ENCODE measurements around the gene RPS18. TPM values are rescaled to one million over a fixed set of nuclear protein-coding genes. Genes with fewer than 3 reads are reported as not detected.

RPS18 gene
- total and polyA plus RNA-seq, 9 of the 15 experiments (the other 6 are each of a cell fraction or from before 2014, with no cell fraction given): 5,023 to 17,516 (median 8,131) TPM

DNA sequence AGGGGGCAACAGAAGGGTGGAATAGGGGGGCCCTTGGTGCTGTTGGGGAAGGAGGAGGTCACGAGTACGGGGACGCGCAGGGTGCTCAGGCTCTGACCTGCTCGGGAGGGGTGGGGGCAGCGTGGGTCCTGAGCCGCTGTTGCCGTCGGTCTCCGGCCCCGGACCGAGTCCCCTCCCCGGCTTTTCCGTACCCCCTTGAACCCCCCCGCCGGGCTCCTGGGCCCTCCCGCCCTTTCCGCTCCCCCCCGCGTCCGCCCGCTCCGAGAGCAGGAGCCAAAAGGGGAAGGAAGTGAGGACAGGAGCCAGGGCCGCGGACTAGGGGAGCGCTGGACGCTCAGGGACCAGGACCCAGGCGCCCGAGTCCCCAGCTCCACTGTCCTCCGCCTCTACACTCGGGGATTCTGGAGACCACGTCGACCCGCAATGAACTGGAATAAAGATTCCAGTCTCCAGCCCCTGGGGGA lies 26.9 kb downstream of the RPS18 start, which contains the start of gene RGL2 (continued):
- TF ChIP-seq, protein P1, sequence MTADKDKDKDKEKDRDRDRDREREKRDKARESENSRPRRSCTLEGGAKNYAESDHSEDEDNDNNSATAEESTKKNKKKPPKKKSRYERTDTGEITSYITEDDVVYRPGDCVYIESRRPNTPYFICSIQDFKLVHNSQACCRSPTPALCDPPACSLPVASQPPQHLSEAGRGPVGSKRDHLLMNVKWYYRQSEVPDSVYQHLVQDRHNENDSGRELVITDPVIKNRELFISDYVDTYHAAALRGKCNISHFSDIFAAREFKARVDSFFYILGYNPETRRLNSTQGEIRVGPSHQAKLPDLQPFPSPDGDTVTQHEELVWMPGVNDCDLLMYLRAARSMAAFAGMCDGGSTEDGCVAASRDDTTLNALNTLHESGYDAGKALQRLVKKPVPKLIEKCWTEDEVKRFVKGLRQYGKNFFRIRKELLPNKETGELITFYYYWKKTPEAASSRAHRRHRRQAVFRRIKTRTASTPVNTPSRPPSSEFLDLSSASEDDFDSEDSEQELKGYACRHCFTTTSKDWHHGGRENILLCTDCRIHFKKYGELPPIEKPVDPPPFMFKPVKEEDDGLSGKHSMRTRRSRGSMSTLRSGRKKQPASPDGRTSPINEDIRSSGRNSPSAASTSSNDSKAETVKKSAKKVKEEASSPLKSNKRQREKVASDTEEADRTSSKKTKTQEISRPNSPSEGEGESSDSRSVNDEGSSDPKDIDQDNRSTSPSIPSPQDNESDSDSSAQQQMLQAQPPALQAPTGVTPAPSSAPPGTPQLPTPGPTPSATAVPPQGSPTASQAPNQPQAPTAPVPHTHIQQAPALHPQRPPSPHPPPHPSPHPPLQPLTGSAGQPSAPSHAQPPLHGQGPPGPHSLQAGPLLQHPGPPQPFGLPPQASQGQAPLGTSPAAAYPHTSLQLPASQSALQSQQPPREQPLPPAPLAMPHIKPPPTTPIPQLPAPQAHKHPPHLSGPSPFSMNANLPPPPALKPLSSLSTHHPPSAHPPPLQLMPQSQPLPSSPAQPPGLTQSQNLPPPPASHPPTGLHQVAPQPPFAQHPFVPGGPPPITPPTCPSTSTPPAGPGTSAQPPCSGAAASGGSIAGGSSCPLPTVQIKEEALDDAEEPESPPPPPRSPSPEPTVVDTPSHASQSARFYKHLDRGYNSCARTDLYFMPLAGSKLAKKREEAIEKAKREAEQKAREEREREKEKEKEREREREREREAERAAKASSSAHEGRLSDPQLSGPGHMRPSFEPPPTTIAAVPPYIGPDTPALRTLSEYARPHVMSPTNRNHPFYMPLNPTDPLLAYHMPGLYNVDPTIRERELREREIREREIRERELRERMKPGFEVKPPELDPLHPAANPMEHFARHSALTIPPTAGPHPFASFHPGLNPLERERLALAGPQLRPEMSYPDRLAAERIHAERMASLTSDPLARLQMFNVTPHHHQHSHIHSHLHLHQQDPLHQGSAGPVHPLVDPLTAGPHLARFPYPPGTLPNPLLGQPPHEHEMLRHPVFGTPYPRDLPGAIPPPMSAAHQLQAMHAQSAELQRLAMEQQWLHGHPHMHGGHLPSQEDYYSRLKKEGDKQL (CRISPR knock-in tag; IDR thresholded peaks at IDR 0.05; ENCODE audit: borderline replicate concordance): 0 out of 2 replicates have a peak, but pooled peaks have one; percentile 18
- TF ChIP-seq, protein P2, sequence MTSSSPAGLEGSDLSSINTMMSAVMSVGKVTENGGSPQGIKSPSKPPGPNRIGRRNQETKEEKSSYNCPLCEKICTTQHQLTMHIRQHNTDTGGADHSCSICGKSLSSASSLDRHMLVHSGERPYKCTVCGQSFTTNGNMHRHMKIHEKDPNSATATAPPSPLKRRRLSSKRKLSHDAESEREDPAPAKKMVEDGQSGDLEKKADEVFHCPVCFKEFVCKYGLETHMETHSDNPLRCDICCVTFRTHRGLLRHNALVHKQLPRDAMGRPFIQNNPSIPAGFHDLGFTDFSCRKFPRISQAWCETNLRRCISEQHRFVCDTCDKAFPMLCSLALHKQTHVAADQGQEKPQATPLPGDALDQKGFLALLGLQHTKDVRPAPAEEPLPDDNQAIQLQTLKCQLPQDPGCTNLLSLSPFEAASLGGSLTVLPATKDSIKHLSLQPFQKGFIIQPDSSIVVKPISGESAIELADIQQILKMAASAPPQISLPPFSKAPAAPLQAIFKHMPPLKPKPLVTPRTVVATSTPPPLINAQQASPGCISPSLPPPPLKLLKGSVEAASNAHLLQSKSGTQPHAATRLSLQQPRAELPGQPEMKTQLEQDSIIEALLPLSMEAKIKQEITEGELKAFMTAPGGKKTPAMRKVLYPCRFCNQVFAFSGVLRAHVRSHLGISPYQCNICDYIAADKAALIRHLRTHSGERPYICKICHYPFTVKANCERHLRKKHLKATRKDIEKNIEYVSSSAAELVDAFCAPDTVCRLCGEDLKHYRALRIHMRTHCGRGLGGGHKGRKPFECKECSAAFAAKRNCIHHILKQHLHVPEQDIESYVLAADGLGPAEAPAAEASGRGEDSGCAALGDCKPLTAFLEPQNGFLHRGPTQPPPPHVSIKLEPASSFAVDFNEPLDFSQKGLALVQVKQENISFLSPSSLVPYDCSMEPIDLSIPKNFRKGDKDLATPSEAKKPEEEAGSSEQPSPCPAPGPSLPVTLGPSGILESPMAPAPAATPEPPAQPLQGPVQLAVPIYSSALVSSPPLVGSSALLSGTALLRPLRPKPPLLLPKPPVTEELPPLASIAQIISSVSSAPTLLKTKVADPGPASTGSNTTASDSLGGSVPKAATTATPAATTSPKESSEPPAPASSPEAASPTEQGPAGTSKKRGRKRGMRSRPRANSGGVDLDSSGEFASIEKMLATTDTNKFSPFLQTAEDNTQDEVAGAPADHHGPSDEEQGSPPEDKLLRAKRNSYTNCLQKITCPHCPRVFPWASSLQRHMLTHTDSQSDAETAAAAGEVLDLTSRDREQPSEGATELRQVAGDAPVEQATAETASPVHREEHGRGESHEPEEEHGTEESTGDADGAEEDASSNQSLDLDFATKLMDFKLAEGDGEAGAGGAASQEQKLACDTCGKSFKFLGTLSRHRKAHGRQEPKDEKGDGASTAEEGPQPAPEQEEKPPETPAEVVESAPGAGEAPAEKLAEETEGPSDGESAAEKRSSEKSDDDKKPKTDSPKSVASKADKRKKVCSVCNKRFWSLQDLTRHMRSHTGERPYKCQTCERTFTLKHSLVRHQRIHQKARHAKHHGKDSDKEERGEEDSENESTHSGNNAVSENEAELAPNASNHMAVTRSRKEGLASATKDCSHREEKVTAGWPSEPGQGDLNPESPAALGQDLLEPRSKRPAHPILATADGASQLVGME (CRISPR knock-in tag; IDR thresholded peaks at IDR 0.05): 0 out of 2 replicates have a peak, but pooled peaks have one; percentile 36
- TF ChIP-seq, protein P3, sequence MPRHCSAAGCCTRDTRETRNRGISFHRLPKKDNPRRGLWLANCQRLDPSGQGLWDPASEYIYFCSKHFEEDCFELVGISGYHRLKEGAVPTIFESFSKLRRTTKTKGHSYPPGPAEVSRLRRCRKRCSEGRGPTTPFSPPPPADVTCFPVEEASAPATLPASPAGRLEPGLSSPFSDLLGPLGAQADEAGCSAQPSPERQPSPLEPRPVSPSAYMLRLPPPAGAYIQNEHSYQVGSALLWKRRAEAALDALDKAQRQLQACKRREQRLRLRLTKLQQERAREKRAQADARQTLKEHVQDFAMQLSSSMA (CRISPR knock-in tag; IDR thresholded peaks at IDR 0.05): no peak
- TF ChIP-seq BMI1 (IDR thresholded peaks at IDR 0.05; ENCODE audit: low read length) (no peak), ZNF668 (CRISPR knock-in tag; IDR thresholded peaks at IDR 0.05) (no peak), C11orf30 (IDR thresholded peaks at IDR 0.05; ENCODE audit: low read depth) (no peak), ZNF274 (IDR thresholded peaks at IDR 0.05; ENCODE audit: borderline replicate concordance, low read depth, low read length) (no peak), ESRRA (IDR thresholded peaks at IDR 0.05; ENCODE audit: borderline replicate concordance, low read depth) (0 out of 2 replicates have a peak, but pooled peaks have one; percentile 10), POU5F1 (IDR thresholded peaks at IDR 0.05; ENCODE audit: borderline replicate concordance, low read depth, low read length, partially characterized antibody) (no peak), RFX7 (CRISPR knock-in tag; IDR thresholded peaks at IDR 0.05) (no peak), ZNF143 (CRISPR knock-in tag; IDR thresholded peaks at IDR 0.05) (no peak), ZNF24 (IDR thresholded peaks at IDR 0.05) (no peak), ADNP (tag; IDR thresholded peaks at IDR 0.05) (no peak), ZEB2 (IDR thresholded peaks at IDR 0.05) (no peak), TEAD1 (CRISPR knock-in tag; IDR thresholded peaks at IDR 0.05) (no peak; a peak in 1 of 4 replicates)
- TF ChIP-seq, protein P4, sequence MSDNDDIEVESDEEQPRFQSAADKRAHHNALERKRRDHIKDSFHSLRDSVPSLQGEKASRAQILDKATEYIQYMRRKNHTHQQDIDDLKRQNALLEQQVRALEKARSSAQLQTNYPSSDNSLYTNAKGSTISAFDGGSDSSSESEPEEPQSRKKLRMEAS (CRISPR knock-in tag; IDR thresholded peaks at IDR 0.05): peak; percentile 35; the same call in 1 of the 2 replicates

Data from K562 (cell line).